GM19328 (cell line): Measurements from ENCODE around the gene HMGN1.
"Not testable (repeated sequence)": the region's sequence is repeated elsewhere in the genome, so short reads cannot be mapped to it uniquely, and the experiment has no call there.

Experiments used
- ATAC-seq: cut with Tn5 transposase; IDR thresholded peaks from one replicate; pipeline ENCODE4 v1.9.1; 2021; ENCODE audit warnings: mild to moderate bottlenecking, moderate library complexity; ENCODE audit not compliant: unreplicated experiment

Gene HMGN1

GRCh38 chr21:39369896-39370288, 21.0 kb upstream of the HMGN1 start:
- not testable (repeated sequence) for ATAC-seq

GRCh38 chr21:39367783-39368182, 18.9 kb upstream of the HMGN1 start:
- no peak for ATAC-seq

- no peak for ATAC-seq
These were observed 17.7 kb upstream of the HMGN1 start for GRCh38 chr21:39366563-39366962.

GRCh38 chr21:39364949-39365348, 16.1 kb upstream of the HMGN1 start:
- ATAC-seq, result no peak

- no peak for ATAC-seq
These were observed 15.0 kb upstream of the HMGN1 start for GRCh38 chr21:39363607-39364555.

GRCh38 chr21:39362733-39363132, 13.8 kb upstream of the HMGN1 start:
- ATAC-seq, result no peak

GRCh38 chr21:39359382-39359781, 10.5 kb upstream of the HMGN1 start:
- no peak for ATAC-seq

- ATAC-seq, result no peak
These were observed 4.4 kb upstream of the HMGN1 start for GRCh38 chr21:39353295-39353694.

GRCh38 chr21:39350094-39351005, 1.5 kb upstream of the HMGN1 start:
- ATAC-seq, result no peak

GRCh38 chr21:39349211-39350093, 564 bp upstream of the HMGN1 start:
- peak; percentile 72 for ATAC-seq

- no peak for ATAC-seq
These were observed 891 bp downstream of the HMGN1 start for GRCh38 chr21:39348040-39348354.

GRCh38 chr21:39347537-39347936, 1.4 kb downstream of the HMGN1 start:
- ATAC-seq, result no peak

GRCh38 chr21:39346671-39347331, 2.1 kb downstream of the HMGN1 start:
- ATAC-seq, result no peak

GRCh38 chr21:39346206-39346605, 2.7 kb downstream of the HMGN1 start:
- no peak for ATAC-seq

- no peak for ATAC-seq
These were observed 3.4 kb downstream of the HMGN1 start for GRCh38 chr21:39345440-39345839.

GRCh38 chr21:39344848-39345247, 4.0 kb downstream of the HMGN1 start:
- no peak for ATAC-seq

- no peak for ATAC-seq
These were observed 7.5 kb downstream of the HMGN1 start for GRCh38 chr21:39341249-39341923.

GRCh38 chr21:39340687-39341086, 8.2 kb downstream of the HMGN1 start:
- ATAC-seq, result no peak

GRCh38 chr21:39339231-39339630, 9.7 kb downstream of the HMGN1 start:
- no peak for ATAC-seq
